HEK293 (cell line): ENCODE data around the gene MRPL14.

Experiments used
- CTCF ChIA-PET: fragments of 350-600 bp; formaldehyde crosslinking; extraction: SDS; loops from one replicate; lab custom pipeline; 2021; ENCODE audit warnings: antibody characterized with exemption; lab: Yijun Ruan, JAX
- POLR2A ChIA-PET: fragments of 300-600 bp; formaldehyde crosslinking; extraction: SDS; loops from one replicate; lab custom pipeline; 2020; ENCODE audit warnings: antibody characterized with exemption, inconsistent platforms; lab: Yijun Ruan, JAX
- H3K27ac ChIP-seq: fragments of 200-500 bp; sonication (Bioruptor generic); 2 replicates; pipeline ENCODE4 v1.5.1; 2014; ENCODE audit warnings: low read depth, low read length, control low read depth, inconsistent platforms; ENCODE audit errors: extremely low read depth
- H3K36me3 ChIP-seq, 2 experiments: fragments of 200-500 bp in 1 of 2; sonication (Bioruptor generic) in 1 of 2; 1 replicate in 1 of 2; 2 replicates in 1 of 2; pipeline ENCODE4 v1.5.1; 2014 to 2017; ENCODE audit warnings: inconsistent platforms in 2 of 2, low read length in 2 of 2; ENCODE audit not compliant: control insufficient read depth in 2 of 2, insufficient read depth in 1 of 2
- H3K4me1 ChIP-seq: fragments of 200-500 bp; sonication (Bioruptor generic); 2 replicates; pipeline ENCODE4 v1.5.1; 2014; ENCODE audit warnings: mild to moderate bottlenecking, low read length, inconsistent platforms; ENCODE audit not compliant: control insufficient read depth, insufficient read depth
- H3K4me3 ChIP-seq: 2 replicates; pipeline ENCODE4 v1.5.1; 2011; ENCODE audit warnings: low read depth, mild to moderate bottlenecking, control low read depth, low read length, moderate library complexity
- H3K9me3 ChIP-seq: fragments of 200-500 bp; sonication (Bioruptor generic); 2 replicates; pipeline ENCODE4 v1.5.1; 2014; ENCODE audit warnings: low read depth, low read length, inconsistent platforms; ENCODE audit not compliant: control insufficient read depth, insufficient read depth
- BCL11B ChIP-seq: fragments of 450-650 bp; formaldehyde crosslinking; IDR thresholded peaks from 2 replicates; pipeline ENCODE4 v1.5.1; 2016; ENCODE audit warnings: low read depth, missing biosample characterization, missing genetic modification characterization
- EGR2 ChIP-seq: fragments of 450-650 bp; formaldehyde crosslinking; IDR thresholded peaks from 2 replicates; pipeline ENCODE4 v1.5.1; 2016; ENCODE audit warnings: low read depth, missing biosample characterization, missing genetic modification characterization
- GLIS2 ChIP-seq: fragments of 450-650 bp; formaldehyde crosslinking; IDR thresholded peaks from 2 replicates; pipeline ENCODE4 v1.5.1; 2016; ENCODE audit warnings: missing biosample characterization, missing genetic modification characterization
- IKZF3 ChIP-seq: fragments of 450-650 bp; IDR thresholded peaks from 2 replicates; pipeline ENCODE4 v1.5.0; 2018; ENCODE audit warnings: missing biosample characterization, mild to moderate bottlenecking, missing genetic modification characterization, moderate library complexity
- KLF17 ChIP-seq: fragments of 450-650 bp; formaldehyde crosslinking; IDR thresholded peaks from 2 replicates; pipeline ENCODE4 v1.5.1; 2016; ENCODE audit warnings: missing biosample characterization, missing genetic modification characterization
- KLF8 ChIP-seq: fragments of 450-650 bp; formaldehyde crosslinking; IDR thresholded peaks from 2 replicates; pipeline ENCODE4 v1.5.1; 2016; ENCODE audit warnings: missing biosample characterization, missing genetic modification characterization
- KLF9 ChIP-seq: fragments of 450-650 bp; formaldehyde crosslinking; IDR thresholded peaks from 2 replicates; pipeline ENCODE4 v1.5.1; 2016; ENCODE audit warnings: missing biosample characterization, missing genetic modification characterization, low read depth
- OVOL3 ChIP-seq: fragments of 450-650 bp; formaldehyde crosslinking; IDR thresholded peaks from 2 replicates; pipeline ENCODE4 v1.5.1; 2016; ENCODE audit warnings: missing biosample characterization, missing genetic modification characterization
- PATZ1 ChIP-seq: fragments of 450-650 bp; formaldehyde crosslinking; IDR thresholded peaks from 2 replicates; pipeline ENCODE4 v1.5.1; 2016; ENCODE audit warnings: missing biosample characterization, missing genetic modification characterization
- SP3 ChIP-seq: fragments of 450-650 bp; formaldehyde crosslinking; IDR thresholded peaks from 2 replicates; pipeline ENCODE4 v1.5.1; 2016; ENCODE audit warnings: missing biosample characterization, missing genetic modification characterization
- TRIM28 ChIP-seq: IDR thresholded peaks from 2 replicates; pipeline ENCODE4 v1.6.1; 2011; ENCODE audit warnings: low read length, control low read depth, borderline replicate concordance
- ZBTB1 ChIP-seq: fragments of 450-650 bp; formaldehyde crosslinking; IDR thresholded peaks from 2 replicates; pipeline ENCODE4 v1.5.1; 2016; ENCODE audit warnings: missing biosample characterization, missing genetic modification characterization
- ZBTB20 ChIP-seq: fragments of 450-650 bp; formaldehyde crosslinking; IDR thresholded peaks from 2 replicates; pipeline ENCODE4 v1.5.1; 2016; ENCODE audit warnings: missing biosample characterization, missing genetic modification characterization
- ZBTB48 ChIP-seq: fragments of 450-650 bp; formaldehyde crosslinking; IDR thresholded peaks from 2 replicates; pipeline ENCODE4 v1.5.1; 2016; ENCODE audit warnings: missing biosample characterization, missing genetic modification characterization
- ZEB2 ChIP-seq: fragments of 450-650 bp; formaldehyde crosslinking; IDR thresholded peaks from 2 replicates; pipeline ENCODE4 v1.5.1; 2016; ENCODE audit warnings: missing biosample characterization, missing genetic modification characterization
- ZNF10 ChIP-seq: fragments of 450-650 bp; formaldehyde crosslinking; IDR thresholded peaks from 2 replicates; pipeline ENCODE4 v1.5.1; 2017; ENCODE audit warnings: missing biosample characterization, missing genetic modification characterization
- ZNF121 ChIP-seq: fragments of 450-650 bp; formaldehyde crosslinking; IDR thresholded peaks from 2 replicates; pipeline ENCODE4 v1.5.1; 2016; ENCODE audit warnings: missing biosample characterization, missing genetic modification characterization
- ZNF138 ChIP-seq: fragments of 450-650 bp; formaldehyde crosslinking; IDR thresholded peaks from 2 replicates; pipeline ENCODE4 v1.5.1; 2016; ENCODE audit warnings: missing biosample characterization, missing genetic modification characterization, borderline replicate concordance
- ZNF18 ChIP-seq: fragments of 450-650 bp; formaldehyde crosslinking; IDR thresholded peaks from 2 replicates; pipeline ENCODE4 v1.5.1; 2016; ENCODE audit warnings: missing biosample characterization, missing genetic modification characterization
- ZNF26 ChIP-seq: fragments of 450-650 bp; formaldehyde crosslinking; IDR thresholded peaks from 2 replicates; pipeline ENCODE4 v1.5.1; 2016; ENCODE audit warnings: missing biosample characterization, missing genetic modification characterization
- ZNF335 ChIP-seq: fragments of 450-650 bp; formaldehyde crosslinking; conservative IDR thresholded peaks from 2 replicates; pipeline ENCODE4 v1.5.1; 2016; ENCODE audit warnings: missing biosample characterization, missing genetic modification characterization
- ZNF404 ChIP-seq: fragments of 450-650 bp; formaldehyde crosslinking; IDR thresholded peaks from 2 replicates; pipeline ENCODE4 v1.5.1; 2017; ENCODE audit warnings: missing biosample characterization, missing genetic modification characterization
- ZNF580 ChIP-seq: fragments of 450-650 bp; formaldehyde crosslinking; IDR thresholded peaks from 2 replicates; pipeline ENCODE4 v1.5.1; 2016; ENCODE audit warnings: missing biosample characterization, missing genetic modification characterization
- ZNF596 ChIP-seq: fragments of 450-650 bp; IDR thresholded peaks from 2 replicates; pipeline ENCODE4 v1.5.0; 2018; ENCODE audit warnings: missing biosample characterization, mild to moderate bottlenecking, missing genetic modification characterization, moderate library complexity
- ZNF600 ChIP-seq: fragments of 450-650 bp; formaldehyde crosslinking; IDR thresholded peaks from 2 replicates; pipeline ENCODE4 v1.5.1; 2016; ENCODE audit warnings: missing biosample characterization, missing genetic modification characterization
- ZNF768 ChIP-seq: fragments of 450-650 bp; formaldehyde crosslinking; IDR thresholded peaks from 2 replicates; pipeline ENCODE4 v1.5.1; 2018; ENCODE audit warnings: missing biosample characterization, mild to moderate bottlenecking, missing genetic modification characterization
- ZSCAN18 ChIP-seq: fragments of 450-650 bp; formaldehyde crosslinking; IDR thresholded peaks from 2 replicates; pipeline ENCODE4 v1.5.1; 2016; ENCODE audit warnings: missing biosample characterization, missing genetic modification characterization
- ZSCAN5A ChIP-seq: fragments of 450-650 bp; formaldehyde crosslinking; IDR thresholded peaks from 2 replicates; pipeline ENCODE4 v1.5.1; 2016; ENCODE audit warnings: missing biosample characterization, missing genetic modification characterization

The MRPL14 gene

GRCh38 chr6:44133003-44133931, 6.0 kb upstream of the MRPL14 start:
- no peak overlapping the region for H3K27ac ChIP-seq
- CTCF ChIA-PET: interaction anchor here (0.7 to 4.8 kb wide), 12 partner anchors 17 to 364 kb away, joined by 3 to 29 read pairs (median 3); no protein-coding TSS in a partner anchor
- no peak overlapping the region for H3K4me3 ChIP-seq
- no peaks in the 10 kb centered on the region for H3K9me3 ChIP-seq
- H3K36me3 ChIP-seq: peaks cover 0 to 23% of the 10 kb centered on the region in 2 experiments; a peak in 2 of 3 replicates
- POLR2A ChIA-PET: interaction anchor here (0.6 to 3.3 kb wide), 8 partner anchors 10 to 170 kb away, joined by 3 to 18 read pairs (median 3); partner anchors contain the start of gene HSP90AB1
- H3K4me1 ChIP-seq: peaks cover 7% of the 10 kb centered on the region
- TF ChIP-seq ZNF26 (tag by site-specific recombination): no peak
- peak; percentile 95 for TF ChIP-seq IKZF3 (tag by site-specific recombination)
- TF ChIP-seq ZBTB20 (tag by site-specific recombination): peak; percentile 70
- no peak for TF ChIP-seq BCL11B
- no peak for TF ChIP-seq TRIM28
- peak; percentile 100 for TF ChIP-seq ZNF335 (tag by site-specific recombination)
- peak; percentile 69 for TF ChIP-seq ZBTB48 (tag by site-specific recombination)
- no peak for TF ChIP-seq ZNF121 (tag by site-specific recombination)
- TF ChIP-seq ZNF18 (tag by site-specific recombination): no peak
- no peak for TF ChIP-seq ZNF596 (tag by site-specific recombination)
- peak; percentile 60 for TF ChIP-seq ZNF600
- TF ChIP-seq ZSCAN5A (tag by site-specific recombination): no peak
- TF ChIP-seq ZNF580 (tag by site-specific recombination): no peak
- TF ChIP-seq KLF17 (tag by site-specific recombination): peak; percentile 25; the same call in 1 of the 2 replicates
- TF ChIP-seq ZSCAN18 (tag by site-specific recombination): no peak
- no peak for TF ChIP-seq ZNF404
- TF ChIP-seq SP3: peak; percentile 39
- TF ChIP-seq KLF8 (tag by site-specific recombination): no peak
- no peak for TF ChIP-seq OVOL3
- TF ChIP-seq ZNF10 (tag by site-specific recombination): no peak
- no peak for TF ChIP-seq ZNF768 (tag by site-specific recombination)
- TF ChIP-seq EGR2 (tag by site-specific recombination): peak; percentile 49; the same call in 1 of the 2 replicates
- TF ChIP-seq ZEB2: no peak; the same call in 1 of the 2 replicates
- TF ChIP-seq PATZ1 (tag by site-specific recombination): peak; percentile 98
- 0 out of 2 replicates have a peak, but pooled peaks have one; percentile 16 for TF ChIP-seq KLF9 (tag by site-specific recombination)
- TF ChIP-seq GLIS2: peak; percentile 93
- no peak for TF ChIP-seq ZBTB1 (tag by site-specific recombination)
- no peak for TF ChIP-seq ZNF138 (tag by site-specific recombination)
